GM21381 (cell line): ENCODE data around the gene SLC35F1.
A peak's percentile ranks its signal among the peaks of the same experiment; 100 is the strongest.

Experiments
- ATAC-seq: cut with Tn5 transposase; IDR thresholded peaks from one replicate; pipeline ENCODE4 v1.9.1; 2021; ENCODE audit warnings: mild to moderate bottlenecking, moderate library complexity; ENCODE audit not compliant: unreplicated experiment

Gene SLC35F1

DNA sequence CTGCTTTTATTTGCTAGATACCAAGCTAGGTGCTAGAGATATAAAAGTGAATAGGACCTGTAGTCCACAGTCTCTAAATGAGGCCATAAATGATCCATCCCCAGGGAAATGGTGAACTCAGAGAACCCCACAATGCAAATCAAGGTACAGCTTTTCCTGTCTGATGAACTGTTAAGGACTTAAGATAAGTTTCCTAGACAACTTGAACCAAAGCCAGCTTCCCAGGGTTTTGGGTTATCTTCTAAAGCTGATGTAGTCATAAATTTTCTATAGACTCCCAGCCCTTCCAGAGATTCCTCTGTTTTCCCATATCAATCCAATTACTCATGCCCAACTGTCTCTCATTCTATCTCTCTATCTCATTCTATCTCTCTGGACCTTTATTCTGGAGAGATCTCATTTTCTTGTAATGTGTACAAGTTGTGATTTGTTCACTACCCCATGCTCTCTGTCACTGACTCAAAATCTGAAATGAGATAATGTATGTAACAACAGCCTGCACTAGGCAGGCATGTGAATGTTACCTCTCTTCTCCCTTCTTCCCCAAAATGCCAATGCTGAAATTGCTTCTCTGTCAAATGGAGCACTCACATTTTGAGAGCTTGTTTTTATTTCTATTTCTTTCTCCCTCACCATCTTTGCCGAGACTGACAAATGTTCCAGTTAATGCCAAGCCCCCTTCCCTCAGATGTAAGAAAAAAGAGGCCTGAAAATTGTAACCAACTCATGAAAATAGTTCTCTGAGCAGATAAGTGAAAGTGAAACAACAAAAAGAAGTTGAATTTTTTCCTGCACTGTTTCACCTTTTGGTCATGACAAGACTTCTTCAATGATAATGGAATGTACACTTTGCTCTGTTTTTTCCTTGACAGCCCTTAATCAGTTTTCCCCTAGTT is 279.9 kb downstream of the SLC35F1 start:
- ATAC-seq: peak; percentile 62

DNA sequence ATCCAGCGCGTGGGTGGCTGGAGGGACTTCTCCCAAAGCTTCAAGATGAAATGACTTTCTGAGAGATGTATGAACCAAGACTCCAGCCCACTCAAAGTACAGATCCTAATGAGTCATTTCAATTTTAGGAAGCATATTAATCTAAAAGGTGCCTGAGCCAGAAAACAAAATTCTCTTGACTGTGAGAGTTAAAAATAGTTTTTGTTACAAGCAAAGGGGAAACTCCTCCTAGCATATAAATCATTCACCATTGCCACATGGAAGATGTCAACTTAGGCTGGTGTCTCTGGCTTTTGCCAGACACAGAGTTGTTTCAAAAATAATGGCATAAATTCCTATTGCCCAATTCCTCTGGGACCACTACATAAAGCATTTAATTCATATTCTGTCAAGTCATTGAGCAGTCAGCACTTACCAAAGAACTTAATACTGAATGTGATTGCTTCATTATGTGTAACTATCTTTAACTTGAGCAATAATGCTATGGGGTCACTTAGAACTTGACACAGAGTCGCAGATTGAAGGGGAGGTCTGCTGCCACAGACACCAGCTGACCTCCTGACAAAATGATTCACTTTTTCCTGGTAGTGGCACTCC is 280.6 kb downstream of the SLC35F1 start:
- peak; percentile 47 for ATAC-seq

DNA sequence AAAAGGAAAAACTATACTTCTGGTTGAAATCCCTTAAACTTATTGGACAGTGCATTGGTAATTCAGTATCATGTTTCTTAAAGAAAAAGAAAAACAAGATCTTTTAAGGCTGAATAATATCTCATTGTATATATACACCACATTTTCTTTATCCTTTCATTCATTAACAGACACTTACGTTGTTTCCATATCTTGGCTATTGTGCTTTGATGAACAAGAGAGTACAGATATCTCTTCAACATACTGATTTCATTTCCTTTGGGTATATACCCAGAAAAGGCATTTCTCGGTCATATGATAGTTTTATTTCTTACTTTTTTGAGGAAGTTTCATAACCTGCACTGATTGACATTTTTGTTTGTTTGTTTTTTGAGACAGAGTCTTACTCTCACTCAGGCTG is 281.5 kb downstream of the SLC35F1 start:
- ATAC-seq: no peak

DNA sequence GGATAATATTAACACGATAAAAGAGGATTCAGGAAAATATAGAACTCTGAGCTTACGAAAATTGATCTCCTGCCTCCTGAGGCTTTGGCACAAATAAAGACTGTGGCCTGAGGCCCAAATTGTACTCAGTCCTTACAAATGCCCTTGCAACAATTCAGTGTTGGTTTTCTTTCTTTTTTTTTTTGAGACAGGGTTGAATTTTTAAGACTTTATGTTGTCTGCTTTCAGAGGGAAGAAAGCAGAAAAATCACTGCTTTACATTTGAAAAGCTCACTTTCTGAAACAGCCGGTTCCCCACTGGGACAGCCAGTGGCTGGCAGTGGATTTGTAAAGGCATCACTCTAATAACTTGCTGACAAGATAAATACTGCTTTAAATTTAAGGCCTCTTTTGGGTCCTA is 290.5 kb downstream of the SLC35F1 start:
- ATAC-seq: no peak

DNA sequence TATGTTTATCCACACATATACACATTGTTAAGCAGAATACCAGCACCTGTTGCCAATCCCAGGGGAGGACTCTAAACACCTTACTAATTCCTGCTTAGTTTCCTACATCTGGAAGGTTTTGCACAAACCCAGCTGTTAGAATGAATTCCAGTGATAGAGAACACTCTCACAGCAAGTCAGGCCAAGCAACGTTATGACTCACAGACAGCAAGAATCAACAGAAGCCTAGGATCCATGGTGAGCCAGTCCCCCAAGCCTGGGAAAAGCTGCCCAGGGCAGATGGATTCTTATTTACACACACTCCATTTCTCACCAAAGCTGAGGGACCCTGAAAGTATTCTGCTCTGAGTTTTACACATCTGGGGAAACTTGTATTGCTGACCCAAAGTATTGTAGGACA is 291.7 kb downstream of the SLC35F1 start:
- no peak for ATAC-seq

DNA sequence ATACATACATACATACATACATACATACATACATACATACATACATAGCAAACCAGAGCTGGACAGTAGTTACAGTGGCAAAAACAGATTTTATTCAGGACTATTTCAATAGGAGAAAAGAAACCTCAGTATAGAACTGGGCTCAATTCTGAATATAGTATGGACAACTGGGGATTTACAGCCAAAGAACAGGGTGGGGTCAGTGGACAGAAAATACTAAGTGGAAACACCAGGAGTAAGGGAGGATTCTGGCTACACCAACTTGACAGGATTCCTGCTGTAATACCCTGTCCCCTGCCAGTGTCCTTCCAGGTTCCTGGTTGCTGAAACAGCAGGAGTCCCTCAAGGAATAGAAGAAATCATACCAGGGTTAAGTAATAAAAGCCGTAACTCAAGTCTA is 293.1 kb downstream of the SLC35F1 start:
- ATAC-seq: no peak

DNA sequence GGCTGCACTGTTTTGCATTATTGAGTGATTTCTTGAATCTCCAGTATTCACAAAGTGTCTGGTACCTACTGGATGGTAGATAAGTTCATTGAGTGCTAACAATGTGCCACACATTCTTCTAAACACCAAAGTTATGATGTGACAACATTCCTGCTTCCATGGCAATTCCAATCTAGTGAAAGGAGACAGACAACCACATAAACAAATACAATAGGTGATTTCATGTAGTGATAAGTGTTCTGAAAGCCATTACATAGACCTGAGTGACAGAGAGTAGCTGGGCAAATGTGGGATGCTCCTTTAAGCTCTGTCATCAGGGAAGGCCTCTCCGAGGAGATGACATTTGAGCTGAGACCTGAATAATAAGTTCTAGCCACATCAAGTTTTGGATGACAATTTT is 295.5 kb downstream of the SLC35F1 start:
- ATAC-seq: no peak

DNA sequence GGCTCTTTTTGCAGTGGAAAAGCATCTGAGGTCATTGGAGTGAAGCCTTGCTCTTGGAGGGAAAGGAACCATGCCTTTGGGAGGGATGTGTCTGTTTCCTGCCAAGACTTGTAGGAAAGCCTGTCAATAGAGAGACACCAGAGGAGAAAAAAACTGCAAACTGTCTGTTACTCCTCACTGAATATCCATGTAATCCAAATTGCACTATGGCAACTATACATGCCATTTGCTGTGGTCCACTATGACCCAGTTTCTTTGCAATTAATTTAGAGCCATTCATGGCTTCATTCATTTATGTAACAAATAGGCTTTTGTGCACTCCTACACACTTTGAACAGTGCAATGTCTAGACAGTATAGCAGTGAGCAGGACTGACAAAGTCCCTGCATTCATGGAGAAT is 296.5 kb downstream of the SLC35F1 start:
- no peak for ATAC-seq

DNA sequence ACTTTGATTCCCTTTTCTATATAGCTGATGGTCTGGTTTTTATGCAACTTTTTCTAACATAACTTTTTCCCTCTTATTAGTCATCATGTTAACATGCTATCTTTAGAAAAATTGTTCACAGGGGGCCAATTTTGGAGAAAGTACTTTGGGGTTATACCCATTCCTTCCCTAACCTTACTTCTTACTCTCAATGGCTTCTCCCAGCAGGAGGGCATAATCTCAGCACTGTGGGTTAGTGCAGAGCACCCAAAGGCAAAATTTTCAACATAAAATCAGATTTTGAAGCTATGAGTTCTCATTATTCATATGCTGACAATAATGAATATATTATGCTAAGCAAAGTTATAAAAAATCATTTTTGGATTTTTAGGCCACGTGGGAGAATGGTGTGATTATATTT is 299.2 kb downstream of the SLC35F1 start:
- ATAC-seq: no peak

DNA sequence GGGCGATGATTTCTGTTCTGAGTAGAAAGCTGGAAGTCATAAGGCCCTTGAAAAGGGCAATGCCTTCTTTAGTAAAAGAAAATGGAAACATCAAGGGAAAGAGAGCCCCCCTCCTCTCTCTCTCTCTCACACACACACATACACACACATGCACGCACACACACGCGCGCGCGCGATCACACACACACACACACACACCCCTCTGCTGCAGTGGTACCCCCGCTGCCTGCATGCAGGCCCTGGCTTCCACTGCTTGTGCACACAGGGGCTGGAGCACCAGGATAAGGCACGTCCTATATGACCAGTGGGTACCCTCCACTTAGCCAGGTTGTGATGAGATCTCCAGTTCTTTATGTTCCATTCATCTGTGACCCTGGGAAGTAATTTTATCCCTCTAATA is 300.9 kb downstream of the SLC35F1 start:
- ATAC-seq: no peak

DNA sequence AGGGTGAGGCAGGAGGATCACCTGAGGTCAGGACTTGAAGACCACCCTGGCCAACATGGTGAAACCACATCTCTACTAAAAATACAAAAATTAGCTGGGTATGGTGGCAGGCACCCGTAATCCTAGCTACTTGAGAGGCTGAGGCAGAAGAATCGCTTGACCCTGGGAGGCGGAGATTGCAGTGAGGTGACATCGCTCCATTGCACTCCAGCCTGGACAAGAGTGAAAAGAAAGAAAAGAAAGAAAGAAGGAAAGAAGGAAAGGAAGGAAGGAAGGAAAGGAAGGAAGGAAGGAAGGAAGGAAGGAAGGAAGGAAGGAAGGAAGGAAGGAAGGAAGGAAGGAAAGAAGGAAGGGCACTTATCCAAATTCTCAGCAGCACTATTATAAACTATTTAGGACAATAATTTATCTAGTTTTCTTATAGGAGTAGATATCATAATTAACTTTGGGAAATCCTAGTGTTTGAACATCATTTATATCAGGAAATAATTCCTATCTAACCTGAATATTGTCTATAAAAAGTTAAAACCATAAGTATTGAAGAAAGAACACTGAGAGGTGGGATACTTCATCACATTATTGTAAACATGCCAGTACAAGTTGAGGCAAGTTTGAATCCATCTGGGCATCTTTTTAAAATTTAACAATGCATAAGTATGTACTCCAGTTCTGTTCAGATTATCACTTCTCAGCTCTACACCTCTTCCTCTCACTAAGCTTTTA is 305.5 kb downstream of the SLC35F1 start:
- no peak for ATAC-seq

DNA sequence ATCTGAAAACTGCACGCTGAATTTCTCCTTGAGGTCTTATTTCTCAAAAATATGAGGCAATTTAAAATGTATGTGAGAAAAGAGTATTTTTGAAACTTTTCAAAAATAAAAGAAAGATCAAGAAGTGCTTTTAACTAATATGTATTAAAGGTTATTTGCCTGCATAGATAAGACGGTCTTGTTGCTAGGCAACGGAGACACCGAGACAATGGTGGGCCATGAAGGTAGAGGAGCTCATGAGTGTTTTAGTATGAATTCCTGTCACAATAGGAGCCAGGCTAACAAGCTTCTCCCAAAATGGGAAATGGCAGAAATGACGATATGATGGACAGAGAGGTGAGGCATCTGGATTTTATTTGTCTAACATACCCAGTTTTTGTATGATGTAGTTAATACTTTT is 308.2 kb downstream of the SLC35F1 start:
- no peak for ATAC-seq

DNA sequence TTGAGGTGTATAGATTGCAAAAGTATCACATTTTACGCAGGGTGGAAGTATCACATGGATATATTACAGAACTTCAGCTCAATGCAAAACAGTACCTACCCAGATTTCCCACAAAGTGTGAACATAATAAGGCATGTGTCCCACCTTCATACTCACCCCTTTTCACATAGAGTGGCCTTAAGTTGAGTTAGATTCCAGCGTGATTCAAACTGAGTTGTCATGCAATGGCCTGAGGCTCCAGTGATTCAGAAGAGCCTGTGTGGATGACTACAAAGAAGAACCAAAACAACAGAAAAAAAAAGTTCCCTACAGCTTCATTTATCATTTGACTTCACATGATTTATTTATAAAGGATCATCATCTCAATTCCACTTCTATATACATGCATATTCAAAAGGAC is 309.7 kb downstream of the SLC35F1 start:
- no peak for ATAC-seq

DNA sequence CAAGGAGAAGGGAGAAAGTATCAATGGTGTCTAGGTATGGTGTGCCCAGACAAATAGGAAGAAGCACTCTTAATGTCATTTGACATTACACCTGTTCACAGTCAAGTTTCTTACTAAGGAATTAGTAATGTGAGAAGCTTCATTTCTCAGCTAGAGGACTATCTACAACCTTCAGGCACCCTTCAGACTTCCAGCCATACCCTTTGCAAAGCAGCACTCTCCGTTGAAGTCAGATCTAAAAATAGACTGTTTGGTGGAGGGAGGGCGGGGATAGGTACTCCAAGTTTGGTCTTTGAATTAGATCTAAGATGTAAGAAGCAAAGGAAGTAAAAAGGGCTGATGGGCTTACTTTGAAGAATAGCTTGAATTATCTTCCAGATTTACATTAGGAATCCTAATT is 311.1 kb downstream of the SLC35F1 start:
- no peak for ATAC-seq

DNA sequence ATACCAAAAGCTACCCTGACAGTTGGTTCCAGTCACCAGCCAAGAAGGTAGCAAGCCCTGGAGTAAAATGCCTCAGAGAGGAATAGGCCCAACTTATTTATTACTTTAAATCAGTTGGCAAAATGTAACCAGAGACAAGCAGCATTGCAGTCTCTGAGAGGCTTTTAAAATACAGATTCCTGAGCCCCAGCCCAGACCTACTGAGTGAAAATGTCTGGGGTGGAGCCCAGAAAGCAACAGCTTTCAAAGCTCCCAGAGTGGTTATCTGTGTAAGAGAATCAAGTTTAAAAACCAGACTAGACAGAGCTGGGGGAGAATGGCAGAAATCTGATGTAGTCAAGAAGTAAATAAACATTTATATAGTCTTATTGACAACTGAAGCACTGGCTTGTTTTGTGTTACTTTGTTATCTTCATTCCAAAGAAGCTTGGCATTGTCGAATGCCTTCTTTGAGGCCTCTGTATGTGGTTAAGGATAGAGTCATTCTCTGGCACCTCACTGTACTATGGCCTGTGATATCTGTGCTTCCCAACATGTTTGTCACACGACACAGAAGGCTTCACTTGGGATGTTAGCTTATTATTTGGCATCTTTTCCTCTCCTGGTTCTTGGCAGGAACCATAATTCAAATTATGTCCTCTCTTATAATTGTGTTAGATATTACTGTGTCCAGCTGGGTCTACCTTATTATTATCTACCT is 313.5 kb downstream of the SLC35F1 start:
- ATAC-seq: no peak

DNA sequence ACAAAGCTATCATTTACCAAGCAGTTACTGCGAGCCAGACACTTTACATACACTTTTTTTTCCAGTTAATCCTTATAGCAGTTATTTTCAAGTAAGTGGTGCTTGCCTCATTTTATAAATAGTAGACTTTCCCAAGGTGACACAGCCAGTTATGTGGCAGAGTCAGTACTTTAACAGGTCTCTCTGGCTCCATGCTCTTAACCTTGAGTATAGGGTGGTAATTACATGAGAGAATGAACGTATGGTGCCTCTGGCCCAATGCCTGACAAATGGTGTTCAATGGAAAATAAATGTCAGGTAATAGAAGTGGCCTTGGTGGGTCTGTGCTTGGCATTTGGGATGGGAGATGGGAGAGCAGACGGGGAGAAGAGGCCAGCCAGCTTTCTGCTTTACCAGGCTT is 316.3 kb downstream of the SLC35F1 start:
- no peak for ATAC-seq

DNA sequence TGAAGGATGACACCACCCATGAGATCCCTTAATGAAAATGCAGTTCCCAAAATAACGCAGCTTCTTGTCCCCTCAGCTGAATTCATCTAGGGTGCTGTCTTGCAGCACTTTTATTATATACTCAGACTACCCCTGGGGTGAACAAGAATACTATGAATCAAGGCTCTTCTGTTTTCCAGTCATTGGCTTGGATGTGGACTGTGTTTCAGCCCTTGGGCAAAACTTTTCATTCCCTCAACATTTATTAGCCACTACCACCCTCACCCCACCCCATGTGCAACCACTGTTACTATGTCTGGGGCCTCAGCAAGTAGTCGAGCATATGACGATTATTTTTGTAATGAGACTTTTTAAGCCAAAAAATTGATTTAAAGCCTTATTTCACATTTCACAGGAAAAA is 321.8 kb downstream of the SLC35F1 start:
- ATAC-seq: no peak

DNA sequence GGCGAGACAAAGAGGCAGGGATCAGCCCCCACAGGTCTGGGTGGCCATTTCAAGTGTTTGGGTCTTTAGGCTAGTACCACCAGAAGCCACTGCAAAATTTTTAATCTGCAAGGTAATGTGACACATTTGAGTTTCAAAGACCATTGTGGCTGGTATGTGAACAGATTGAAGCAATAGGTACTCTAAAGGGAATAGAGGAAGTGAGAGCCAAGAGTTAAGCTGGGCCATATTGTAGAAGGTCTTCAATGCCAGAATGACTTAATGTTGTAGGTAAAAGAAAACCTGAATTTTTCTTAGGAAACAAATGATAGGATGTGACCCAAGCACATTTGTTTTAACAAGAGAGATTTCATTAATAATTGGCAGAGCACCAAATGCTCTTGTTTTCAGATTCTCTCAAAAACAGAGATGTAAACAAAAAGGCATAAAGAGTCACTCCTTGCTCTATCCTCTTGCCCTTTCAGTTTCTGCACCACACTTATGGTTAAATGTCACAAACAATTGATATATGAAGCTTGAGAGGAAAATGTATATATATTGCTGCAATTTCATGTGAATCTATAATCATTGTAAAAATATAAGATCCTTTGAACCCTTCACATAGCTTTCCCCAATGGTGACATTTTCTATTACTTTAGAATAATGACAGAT is 333.9 kb downstream of the SLC35F1 start:
- ATAC-seq: no peak

DNA sequence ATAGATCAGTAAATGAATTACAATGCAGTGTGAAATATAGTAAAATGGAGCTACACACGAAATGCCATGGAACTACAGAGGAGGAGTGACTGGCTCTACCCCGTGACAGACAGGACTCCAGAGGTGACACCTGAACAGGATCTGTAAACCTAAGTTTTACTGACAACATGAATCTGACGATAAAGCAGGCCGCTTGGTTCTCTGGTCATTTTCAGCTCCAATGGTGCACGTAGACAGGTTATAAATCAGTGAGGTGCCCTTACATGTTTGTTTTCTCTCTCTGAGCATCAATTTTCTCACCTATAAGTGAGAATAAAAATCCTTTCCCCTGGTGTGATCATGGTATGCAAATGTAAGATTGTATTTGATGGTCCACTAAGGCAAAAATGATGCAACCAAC is 339.3 kb downstream of the SLC35F1 start:
- ATAC-seq: no peak

DNA sequence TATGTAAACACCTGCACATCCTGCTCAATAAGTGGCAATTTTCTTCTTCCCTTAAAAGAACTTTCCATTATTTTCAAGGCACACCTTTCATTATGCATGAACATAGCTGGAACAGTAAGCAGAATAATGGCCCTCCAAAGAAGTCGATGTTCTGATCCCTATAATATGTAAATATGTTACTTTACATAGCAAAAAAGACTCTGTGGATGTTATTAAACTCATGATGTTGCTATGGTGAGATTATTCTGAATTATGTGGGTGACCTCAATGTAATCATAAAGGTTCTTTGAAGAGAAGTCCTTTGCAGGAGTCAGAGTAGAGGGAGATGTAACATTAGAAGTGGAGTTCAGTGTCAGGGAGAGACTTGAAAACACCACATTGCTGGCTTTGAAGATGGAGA is 341.1 kb downstream of the SLC35F1 start:
- no peak for ATAC-seq

DNA sequence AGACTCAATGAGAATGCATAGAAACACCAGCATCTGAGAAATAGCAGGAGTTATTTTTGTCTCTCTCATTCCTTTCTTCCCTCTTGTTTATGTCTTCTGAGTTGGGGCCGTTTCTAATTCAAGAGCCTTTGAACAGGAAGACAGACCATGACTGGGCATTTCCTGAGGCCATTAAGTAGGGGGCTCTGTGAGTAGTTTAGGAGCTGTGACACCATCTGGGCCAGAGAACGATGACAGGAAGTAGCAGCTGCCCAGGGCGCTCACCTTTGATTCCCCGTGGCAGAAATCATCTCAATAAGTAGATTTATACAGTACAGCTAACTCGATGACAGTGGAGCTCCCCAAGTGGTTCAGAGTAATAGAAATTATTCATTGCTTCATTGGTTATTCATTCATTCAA is 342.6 kb downstream of the SLC35F1 start:
- no peak for ATAC-seq
